Amygdala (tissue), 56 donors: ENCODE measurements around the gene CCNYL1.
A peak's percentile ranks its signal among the peaks of the same experiment; 100 is the strongest.

ENCODE experiments used
- DNase-seq, 56 donors: peaks; one replicate each; lab custom pipeline; 2025; lab: John Stamatoyannopoulos, UW

Gene CCNYL1

GRCh38 chr2:207763303-207763917, 52.0 kb downstream of the CCNYL1 start:
- no peak for DNase-seq

- no peak for DNase-seq
Measured at GRCh38 chr2:207764096-207764630, 52.7 kb downstream of the CCNYL1 start.

GRCh38 chr2:207765547-207765946, 54.1 kb downstream of the CCNYL1 start:
- DNase-seq, result no peak

DNA sequence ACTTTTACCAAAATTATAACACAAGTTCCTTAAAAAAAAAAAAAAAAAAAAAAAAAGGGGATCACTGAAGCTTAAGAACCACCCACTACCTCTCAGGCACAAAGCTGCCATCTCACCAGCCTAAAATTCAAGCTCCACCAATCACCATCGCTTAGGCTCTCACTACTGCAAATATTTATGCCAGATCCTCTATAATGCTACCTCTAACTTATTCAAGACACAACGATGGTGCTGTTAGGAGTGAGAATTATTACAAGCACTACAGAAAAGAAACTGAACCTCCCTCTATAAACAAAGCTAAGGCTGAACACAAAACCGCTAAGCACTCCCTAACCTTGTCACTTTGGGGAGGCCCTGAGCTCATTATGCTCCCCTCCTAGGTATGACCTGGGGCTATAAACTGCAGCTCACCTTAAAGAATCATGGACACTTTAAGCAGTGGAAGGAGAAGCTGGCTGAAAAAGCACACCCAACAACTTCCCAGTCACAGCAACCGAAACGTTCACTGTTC, 54.7 kb downstream of the CCNYL1 start:
- DNase-seq, result no peak

DNA sequence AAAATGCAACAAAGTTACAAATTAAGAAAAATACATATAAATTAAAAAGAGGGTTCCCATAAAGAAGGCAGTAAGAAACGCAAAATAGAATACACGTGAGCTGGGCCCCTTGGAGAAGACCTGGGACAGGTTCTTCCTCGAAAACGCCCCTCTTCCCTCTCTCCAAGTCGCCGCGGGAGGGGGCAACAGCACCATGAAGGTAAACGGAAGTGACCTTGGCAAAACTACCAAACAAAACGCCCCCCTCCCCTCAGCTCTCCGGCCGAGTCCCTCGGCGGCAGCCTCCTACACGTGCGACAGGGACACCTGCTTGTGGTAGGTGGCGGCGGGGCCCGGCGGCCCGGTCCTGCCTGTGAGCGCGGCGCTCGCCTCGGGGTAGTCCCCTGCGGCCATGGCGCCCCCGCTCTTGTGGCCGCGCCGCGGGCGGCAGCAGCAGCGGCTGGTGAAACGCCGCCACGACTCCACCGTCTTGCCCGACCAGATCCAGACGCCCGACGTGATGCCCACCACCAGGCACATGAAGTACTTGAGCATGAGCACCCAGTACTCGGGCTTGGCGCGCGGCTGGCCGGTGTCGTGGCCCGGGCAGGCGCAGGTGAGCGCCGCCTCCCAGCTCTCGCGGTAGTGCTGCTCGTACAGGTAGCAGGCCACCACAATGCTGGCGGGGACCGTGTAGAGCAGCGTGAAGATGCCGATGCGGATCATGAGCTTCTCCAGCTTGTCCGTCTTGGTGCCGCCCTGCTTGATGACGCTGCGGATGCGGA, 55.4 kb downstream of the CCNYL1 start:
- peak in 1 of 56 donors; percentile 5 for DNase-seq

DNA sequence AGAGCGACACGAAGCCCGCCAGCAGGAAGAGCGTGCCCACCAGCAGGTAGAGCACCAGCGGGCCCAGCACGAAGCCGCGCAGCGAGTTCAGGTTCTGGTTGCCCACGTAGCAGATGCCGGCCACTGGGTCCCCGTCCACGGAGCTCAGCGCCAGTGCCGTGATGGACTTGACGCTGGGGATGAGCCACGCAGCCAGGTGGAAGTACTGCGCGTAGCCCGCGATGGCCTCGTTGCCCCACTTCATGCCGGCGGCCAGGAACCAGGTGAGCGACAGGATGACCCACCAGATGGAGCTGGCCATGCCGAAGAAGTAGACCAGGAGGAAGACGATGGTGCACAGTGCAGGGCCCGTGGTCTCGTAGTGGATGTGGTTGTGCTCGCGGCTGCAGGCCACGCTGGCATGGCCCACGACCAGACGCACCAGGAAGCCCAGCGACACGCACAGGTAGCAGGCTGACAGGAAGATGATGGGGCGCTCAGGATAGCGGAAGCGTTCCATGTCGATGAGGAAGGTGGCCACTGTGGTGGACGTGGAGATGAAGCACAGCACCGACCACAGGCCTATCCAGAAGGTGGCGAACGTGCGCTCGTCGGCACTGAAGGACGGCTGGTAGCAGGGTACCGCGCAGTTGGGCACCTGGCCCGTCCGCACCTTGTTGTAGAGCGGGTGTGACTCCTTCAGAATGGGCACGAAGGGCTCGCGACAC, 56.2 kb downstream of the CCNYL1 start:
- DNase-seq, result peak in 11 of 56 donors; percentile 4 to 52 (median 16)

DNA sequence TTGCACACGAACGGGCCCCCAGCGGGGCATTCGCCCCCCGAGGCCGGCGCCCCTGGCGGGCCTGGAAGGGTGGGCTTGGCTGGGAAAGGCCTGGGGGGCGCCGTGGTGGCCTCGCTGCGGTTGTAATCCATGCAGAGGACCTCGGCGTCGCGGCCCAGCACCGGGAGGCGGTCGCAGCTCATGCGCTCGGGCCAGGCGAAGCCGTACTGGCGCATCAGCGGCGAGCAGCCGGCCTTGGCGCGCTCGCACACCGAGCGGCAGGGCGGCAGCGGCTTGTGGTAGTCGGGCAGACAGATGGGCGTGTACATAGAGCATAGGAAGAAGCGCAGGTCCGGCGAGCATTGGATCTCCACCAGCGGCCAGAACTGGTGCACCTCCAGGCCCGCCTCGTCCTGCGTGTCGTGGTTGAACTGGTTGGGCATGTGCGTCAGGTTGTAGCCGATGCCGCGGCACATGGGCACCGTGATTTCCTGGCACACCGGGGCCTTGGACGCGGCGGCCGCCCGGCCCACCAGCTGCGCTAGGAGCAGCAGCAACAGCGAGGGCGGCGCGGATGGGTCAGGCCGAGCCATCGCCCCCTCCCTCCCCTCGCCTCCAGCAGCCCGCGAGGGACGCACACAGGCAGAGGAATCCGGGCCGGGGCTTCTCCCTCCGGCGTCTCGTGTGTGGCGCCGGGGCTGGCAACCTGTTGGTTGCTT, 56.9 kb downstream of the CCNYL1 start:
- peak in 8 of 56 donors; percentile 14 to 45 (median 31) for DNase-seq

DNA sequence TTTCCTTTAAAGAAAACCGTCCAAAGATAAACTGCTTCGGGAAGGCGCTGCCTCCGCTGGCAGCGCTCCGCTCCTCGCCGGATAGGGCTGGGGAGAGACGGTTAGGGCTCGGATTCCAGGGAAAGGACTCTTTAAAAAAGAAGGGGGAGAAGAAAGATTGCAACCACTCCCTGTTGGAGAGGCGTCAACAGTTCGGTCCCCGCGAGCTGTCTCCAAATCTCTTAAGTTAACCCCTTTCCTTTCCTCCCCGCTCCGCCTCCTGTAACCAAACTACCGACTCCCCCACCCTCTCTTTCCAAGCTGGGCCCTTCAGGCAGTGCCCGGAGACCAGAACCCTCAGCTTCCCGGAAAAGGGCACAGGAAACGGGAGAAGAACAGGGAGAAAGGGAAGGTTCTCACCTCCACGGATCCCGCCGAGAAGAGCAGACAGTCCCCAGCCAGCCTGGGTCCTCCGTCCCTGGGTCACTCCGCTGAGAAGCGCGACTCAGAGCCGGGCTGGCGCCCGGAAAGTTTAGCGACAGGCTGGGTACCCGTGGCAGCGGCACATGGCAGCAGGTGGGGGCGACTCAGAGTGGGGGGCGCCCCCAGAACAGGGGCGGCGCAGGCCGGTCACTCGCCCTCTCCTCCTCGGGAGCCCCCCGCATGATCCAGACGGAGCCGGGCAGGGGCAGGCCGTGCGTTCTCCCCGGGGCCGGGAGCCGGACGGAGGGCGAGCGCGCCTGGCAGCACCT, 57.6 kb downstream of the CCNYL1 start:
- DNase-seq, result peak in 8 of 56 donors; percentile 10 to 59 (median 44)

DNA sequence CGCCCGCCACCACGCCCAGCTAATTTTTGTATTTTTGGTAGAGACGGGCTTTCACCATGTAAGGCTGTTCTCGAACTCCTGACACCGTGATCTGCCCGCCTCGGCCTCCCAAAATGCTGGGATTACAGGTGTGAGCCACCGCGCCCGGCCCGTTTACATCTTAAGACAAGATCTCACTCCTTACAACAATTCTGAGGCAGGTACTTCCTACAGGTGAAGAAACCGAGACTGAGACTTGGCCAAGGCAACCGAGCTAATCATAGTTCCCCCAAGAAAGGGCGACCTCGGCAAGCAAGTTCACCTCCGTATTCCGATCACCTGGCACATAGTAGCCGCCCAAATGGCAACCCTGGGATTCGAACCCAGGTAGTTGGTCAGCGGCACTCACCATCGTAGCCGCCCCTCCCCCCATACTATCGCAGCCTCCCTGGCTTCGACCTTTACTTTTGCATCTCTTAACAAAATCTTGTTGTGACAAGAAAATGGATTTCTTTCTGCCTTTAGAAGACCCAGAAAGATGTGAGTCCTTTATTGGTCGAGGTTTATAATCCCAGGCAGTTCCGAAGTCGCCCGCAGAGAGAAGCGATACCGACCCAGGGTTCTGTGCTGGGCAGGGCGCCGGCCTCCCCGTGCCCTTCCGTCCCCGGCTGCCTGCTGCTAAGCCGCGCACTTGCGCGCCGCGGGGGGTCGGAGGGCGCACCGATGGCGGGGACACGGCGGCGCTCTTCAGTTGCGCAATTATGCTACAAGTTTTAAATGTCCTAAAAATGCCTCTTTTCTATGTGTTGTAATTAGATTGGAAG, 59.4 kb downstream of the CCNYL1 start:
- DNase-seq, result peak in 1 of 56 donors; percentile 5

GRCh38 chr2:207771421-207771820, 60.0 kb downstream of the CCNYL1 start:
- DNase-seq, result no peak

GRCh38 chr2:207772081-207772843, 60.8 kb downstream of the CCNYL1 start:
- DNase-seq, result peak in 3 of 56 donors; percentile 31 to 43 (median 43)

DNA sequence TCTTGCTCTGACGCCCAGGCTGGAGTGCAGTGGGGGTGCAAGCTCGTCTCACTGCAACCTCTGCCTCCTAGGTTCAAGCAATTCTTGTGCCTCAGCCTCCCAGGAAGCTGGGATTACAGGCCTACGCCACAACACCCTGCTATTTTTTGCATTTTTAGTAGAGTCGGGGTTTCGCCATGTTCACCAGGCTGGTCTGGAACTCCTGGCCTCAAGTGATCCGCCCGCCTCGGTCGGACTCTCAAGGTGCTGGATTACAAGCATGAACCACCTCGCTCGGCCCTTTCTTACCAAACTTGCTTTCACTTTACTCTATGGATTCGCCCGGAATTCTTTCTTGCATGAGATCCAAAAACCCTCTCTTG, 61.4 kb downstream of the CCNYL1 start:
- DNase-seq, result no peak

DNA sequence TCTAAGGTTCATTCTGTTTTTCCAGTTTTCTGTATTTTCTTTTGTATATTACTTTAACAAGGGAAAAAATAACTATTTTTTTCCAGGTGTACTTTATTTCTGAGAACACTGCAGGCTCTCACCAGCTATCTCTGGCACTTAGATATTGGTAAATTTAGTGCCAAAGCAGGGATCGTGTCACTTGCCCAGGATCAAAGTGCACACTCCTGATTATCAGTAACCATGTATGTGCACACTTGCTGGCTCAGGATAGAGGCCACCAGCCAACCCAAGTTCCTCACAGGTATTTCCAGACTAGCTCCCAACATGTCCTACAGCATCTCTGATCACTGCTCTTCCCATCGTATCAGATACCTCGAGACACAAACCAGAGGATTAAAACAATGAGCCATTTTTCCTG, 64.0 kb downstream of the CCNYL1 start:
- no peak for DNase-seq

DNA sequence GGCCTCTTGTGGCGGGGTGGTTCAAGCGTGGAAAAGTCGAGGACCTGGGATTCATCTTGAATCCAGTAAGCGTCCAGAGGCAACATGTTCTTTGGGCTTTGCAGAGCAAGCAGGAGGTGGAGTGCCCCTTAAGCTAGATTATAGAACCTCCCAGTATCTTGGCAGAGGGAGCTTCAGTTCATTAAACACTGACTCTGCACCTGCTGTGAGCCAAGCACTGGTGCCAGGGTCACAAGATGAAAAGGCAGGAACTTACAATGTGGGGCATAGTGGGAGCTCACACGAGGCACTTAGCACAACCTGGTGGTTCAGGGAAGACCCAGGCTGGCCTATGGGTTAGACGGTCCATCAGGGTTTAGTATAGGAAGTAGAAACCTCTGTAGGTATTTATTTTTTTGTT, 65.7 kb downstream of the CCNYL1 start:
- no peak for DNase-seq

DNA sequence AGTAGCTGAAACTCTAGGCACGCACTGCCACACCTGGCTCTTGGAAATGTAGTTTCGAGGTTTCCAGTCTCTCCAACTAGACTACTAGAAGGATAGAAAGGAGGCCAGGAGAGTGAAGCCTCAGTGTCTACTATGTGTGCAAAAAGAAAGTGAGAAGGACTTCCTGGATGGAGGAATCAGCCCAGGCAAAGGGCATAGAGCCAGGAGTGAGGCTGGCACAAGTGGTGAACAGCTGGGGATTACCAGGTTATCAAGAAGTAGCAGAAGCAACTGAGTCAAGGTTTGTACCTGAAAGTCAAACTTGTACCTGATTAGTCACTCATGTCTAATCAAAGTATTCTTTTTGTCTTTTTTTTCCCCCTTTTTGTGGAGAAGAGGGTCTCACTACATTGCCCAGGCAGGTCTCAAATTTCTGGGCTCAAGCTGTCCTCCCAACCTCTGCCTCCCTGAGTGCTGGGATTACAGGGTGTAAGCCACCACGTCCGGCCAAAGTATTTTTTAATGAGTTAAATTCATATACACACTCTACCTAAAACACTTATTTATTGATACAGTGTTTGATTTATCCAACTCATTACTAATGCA, 67.0 kb downstream of the CCNYL1 start:
- DNase-seq, result no peak

DNA sequence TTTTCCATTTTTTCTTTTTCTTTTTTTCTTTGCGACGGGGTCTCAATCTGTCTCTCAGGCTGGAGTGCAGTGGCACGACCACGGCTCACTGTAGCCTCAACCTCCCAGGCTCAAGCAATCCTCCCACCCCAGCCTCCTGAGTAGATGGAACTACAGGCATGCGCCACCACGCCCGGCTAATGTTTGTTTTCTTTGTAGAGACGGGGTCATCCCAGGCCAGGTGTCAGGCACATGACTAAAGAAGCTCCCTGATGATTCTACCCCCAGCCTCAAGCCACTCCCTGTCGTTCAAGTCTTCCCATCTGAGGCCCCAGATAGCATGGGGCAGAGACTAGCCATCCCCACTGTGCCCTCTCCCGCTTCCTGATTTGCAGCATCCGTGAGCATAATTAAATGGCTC, 68.1 kb downstream of the CCNYL1 start:
- no peak for DNase-seq

- DNase-seq, result no peak
Measured at GRCh38 chr2:207782238-207783030, 71.0 kb downstream of the CCNYL1 start.
